Embryonic facial prominence (tissue), 1 donor: ENCODE results near the gene CD52.
"Not testable (repeated sequence)": the region's sequence is repeated elsewhere in the genome, so short reads cannot be mapped to it uniquely, and the experiment has no call there.

Experiments
- DNase-seq: peaks from one replicate; pipeline ENCODE4 v3.0.0-alpha.2; 2016; ENCODE audit errors: extremely low spot score

CD52 gene

DNA sequence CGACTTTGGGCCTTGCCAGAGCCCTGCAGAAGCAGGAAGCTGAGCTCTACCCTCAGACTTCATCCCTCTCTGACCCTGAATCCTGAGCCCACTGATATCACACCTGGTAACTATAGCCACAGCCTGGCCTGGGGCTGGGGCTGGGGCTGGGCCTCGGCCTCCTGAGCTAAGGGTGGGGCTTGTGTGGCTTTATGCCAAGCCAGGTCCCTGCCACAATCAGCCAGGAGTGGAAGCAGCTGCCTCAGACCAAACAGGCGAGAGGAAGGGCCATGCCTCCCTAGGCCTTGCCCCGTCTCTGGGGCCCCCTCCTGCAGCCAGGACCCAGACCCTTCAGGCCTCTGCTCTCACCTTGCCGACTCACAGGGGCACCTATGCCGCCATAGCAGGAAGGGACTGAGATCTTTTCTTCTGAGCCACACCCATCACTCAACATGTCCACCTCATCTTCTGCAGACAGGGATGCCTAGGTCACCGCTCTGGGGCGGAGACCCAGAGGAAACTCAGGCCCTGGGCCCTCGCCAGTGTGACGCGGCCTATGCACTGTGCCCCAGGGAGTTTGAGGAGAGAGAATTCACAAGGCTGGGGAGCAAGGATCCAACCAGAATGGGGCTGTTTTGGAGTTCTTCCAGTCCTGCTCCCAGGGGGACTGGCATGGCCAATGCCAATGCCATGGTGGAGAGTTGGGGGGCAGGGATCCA is 17.0 kb upstream of the CD52 start:
- DNase-seq: no peak

DNA sequence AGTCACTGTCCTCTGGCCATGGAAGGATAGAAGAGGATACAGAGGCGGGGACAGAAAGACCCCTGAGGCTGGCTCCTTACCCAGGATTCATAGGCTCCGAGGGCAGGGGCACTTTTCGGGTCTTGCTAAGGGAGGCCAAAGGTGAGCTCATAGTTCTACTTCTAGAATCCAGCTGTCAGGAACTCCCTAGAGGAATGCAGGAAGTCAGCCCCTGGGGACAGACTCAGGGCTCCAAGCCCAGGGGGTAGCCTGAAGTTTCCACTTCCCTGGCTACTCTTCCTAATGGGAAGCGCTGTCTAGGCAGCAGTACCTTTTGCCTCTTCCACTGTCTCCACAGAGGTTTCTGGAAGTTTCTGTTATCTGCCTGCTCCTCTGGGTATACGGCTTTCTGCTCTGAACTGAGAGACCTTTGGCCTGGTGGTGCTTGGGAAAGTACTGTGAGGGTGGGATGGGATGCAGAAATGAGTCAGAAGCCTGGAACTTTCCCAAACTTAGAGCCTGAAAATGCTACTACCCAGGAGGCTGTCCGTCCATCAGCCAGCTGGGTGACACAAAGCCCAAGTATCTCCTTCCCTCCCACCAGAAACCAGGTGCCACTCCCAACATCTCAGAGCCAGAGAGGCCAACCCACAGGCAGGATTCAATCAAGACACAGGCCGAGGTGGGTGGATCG is 14.9 kb upstream of the CD52 start:
- no peak for DNase-seq

DNA sequence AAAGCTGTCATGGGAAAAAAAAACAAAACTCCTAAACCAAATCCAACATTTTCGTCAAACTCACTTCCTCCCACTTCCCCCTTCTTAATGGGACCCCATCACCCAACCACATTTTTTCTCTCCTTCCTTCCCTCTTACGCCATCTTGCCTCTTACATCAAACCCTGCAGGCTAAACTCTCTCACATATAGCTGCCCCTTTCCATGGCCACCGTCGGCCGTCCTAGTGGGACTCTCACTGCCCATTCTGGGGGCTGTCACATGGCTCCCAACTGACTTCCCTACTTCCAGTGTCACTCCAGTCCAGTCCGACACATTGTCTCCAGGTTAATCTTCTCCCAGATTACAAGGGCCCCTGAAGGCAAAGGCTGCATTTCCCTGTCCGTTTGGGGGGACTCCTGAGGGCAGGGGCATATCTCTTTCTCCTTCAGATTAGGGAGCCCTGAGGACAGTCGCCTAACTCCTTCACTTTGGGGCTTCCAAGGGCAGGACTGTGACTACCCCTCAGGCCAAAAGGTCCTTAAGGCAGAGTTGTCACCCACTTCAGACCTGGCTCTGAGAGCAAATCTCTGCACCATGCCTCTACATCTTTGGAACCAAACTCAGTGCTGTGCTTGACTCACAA is 12.0 kb upstream of the CD52 start:
- no peak for DNase-seq

DNA sequence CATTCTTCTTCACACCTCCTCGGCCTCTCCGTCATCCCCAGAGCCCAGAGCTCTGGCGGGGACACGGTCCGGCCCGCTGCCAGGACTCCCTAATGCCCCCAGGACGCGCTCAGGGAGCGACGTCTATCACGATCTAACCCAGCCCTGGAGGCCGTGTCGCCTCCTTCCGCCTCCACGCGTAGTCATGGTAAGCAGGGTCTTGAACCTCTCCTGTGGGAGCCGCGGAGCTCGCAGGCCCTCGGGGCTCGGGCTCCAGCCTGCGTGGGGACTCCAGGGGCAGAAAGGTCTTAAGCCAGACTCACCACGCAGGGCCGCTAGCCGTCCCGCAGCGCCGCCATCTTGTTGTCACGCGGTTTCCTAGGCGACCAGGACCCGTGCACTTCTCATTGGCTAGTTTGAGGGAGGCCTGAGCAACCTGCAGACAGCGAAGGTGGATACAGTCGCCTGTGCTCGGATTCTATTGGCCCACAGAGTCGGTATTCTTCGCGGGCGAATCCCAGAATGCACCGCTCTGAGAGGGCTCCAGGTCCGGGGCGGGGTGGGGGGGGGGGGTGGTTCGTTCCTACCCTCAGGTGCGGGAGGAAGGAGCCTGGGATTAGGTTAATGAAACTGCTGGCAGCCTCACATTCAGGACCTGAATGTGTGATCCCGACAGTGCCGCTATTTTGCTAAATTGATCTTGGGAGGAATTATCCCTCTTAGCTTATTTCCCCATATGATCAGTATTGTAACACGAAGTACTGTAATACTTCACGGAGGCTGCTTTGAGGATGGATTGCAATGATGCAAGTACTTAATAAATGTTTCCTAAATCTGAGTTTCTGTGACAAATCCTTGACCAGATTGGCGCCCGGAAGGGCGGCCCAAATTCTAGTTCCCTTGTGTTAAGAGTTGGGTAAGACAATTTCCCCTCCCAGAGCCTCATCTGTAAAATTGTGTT is 11.2 kb upstream of the CD52 start, which contains the start of gene UBXN11:
TSS of gene UBXN11 (minus strand) at position 347 of the 940 bp plus-strand sequence. CDS start 3,753 bp downstream, outside the sequence.
- peak; percentile 91 for DNase-seq

DNA sequence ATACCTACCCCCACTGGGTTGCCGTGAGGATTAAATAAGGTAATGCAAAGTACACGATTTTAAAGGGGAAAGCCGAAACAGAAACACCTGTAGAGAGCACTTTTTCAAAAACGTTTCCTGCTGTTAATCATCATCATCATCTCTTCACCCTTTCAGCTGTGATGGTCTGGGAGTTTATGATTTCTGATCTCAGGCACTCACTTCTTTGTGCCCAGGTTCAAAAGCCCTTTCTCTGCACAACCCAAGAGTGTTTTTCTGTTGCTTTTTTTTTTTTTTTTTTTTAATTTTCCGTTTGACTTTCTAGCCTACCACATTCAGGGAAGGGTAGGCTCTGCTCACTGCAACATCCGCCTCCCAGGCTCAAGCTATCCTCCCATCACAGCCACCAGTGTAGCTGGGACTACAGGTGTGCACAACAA is 10.4 kb upstream of the CD52 start:
- no peak for DNase-seq

DNA sequence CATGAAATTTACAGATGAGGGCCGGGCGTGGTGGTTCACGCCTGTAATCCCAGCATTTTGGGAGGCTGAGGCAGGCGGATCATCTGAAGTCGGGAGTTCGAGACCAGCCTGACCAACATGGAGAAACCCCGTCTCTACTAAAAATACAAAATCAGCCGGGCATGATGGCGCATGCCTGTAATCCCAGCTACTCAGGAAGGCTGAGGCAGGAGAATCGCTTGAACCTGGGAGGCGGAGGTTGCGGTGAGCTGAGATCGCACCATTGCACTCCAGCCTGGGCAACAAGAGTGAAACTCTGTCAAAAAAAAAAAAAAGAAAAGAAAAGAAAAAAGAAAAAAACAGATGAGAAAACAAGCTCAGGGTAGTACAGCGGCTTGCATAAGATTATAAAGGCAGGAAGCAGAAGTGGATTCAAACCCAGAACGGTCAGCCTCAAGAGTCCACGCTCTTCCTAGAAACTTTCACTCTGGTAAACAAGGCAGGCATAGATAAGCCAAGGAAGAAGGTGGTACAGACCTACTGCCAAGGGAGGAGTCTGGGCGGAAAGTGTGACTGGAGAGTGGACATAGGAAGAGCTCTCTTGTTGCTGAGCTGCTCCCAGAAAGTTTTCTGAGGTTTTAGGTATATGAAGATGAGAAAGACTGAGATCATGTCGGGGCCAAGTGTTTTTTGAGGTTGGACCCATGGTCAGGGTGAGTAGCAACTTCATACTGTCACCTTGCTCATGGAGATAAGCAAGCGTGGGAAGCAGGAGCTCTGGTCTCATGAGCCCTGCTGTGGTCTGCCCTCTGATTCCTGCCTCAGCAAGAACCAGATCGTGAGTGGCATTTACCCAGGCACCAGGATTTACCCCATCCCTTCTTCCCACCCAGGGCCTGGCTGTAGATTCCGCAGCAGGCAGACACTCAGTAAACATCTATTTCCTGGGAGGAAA is 9.5 kb upstream of the CD52 start:
- DNase-seq: not testable (repeated sequence)

DNA sequence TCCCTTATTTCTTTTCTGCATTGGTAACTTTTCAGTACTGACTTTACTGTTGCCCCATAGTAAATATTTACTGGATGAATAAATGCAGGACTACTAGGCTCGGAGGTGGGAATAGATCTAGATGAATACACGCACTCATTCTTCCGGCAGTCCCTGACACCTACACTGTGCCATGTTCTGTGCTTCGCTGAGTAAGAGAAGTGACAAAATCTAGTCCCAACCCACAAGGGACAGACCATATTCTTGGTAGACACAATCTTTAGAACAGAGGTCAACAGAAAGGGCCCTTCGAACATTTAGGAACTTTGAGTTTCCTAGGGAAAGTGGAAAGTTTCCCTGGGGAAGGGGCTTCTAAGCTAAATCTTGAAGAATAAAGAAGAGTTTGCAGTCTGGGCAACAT is 3.3 kb upstream of the CD52 start:
- DNase-seq: no peak

DNA sequence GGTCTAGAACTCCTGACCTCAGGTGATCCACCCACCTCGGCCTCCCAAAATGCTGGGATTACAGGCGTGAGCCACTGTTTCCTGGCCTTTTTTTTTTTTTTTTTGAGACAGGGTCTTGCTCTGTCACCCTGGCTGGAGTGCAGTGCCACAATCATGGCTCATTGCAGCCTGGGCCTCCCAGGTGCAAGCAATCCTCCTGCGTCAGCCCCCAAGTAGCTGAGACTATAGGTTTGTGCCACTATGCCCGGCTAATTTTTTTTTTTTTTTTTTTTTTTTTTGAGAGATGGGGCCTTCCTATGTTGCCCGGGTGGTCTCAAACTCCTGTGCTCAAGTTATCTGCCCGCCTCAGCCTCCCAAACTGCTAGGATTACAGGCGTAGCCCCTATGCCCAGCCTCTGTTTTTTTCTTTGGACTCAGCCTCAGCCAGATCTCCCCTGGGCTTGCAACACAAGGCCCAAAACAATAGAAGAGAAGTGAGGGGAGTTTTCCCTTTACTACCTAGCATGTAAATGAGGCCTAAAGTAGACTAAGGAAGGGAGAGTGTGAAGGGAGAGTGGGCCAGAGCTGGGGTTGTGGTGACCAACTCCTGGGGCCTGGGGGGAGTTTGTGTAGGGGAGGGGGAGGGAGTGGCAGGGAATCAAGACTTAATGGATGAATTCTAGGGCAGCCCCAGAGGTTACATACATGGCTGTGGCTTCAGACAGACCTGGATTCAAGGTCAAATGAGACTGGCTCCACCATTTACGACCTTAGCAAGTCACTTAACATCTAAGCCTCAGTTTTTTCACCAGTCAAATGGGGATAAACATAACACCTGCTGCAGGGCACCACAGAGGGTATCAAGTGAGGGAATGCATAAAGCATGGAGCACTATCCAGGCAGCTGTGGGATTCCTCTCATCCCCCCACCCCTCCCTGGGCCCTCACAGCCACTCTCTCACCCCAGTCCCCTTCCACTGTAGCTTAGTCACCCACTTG is 1.6 kb upstream of the CD52 start:
- no peak for DNase-seq

DNA sequence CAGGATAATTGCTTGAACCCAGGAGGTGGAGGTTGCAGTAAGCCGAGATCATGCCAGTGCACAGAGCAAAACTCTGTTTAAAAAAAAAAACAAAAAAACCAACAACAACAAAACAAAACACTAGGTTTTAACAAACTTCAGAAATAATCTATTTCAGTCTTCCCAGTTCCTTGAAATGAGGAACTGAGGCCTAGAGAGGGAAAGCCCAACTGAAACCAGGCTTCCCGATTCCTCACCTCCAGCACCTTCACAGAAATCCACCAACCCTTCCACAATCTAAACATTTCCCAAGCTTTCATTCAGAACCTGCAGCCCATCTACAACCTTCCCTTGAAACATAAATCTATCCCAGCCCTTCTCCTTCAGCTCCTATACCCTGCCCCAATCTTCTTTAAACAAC is 612 bp upstream of the CD52 start:
- no peak for DNase-seq

DNA sequence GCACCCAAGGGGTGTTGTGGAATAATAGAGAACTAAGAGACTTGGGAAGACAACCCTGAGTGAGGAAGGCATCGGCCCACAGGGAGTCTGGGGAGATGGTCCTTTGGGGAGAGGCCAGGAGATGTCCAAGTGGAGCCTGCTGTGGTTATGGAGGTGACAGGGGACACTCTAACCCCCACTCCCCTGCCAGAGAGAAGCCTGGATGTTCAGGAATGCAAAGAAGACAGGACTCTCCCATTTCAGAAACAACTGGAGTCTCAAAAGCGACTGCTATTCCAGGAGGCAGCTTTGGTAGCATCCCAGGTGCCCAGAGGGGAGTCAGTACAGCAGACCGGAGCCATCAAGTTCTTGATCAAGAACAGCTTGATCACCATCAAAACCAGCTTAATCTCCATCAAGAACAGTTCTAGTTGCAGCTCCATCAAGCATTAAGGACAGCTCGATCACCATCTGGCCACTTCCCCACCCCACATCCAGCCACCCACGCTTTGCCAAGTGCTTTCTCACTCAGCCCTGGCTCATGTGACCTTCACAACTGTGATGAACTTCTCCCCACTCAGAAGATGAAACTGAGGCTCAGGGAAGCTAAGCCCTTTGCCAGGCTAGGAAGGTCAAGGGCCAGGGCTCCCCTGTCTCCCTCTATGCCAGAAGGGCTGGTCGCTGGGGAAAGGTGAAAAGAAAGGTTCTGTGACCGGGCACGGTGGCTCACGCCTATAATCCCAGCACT is 743 bp downstream of the CD52 start:
- no peak for DNase-seq

DNA sequence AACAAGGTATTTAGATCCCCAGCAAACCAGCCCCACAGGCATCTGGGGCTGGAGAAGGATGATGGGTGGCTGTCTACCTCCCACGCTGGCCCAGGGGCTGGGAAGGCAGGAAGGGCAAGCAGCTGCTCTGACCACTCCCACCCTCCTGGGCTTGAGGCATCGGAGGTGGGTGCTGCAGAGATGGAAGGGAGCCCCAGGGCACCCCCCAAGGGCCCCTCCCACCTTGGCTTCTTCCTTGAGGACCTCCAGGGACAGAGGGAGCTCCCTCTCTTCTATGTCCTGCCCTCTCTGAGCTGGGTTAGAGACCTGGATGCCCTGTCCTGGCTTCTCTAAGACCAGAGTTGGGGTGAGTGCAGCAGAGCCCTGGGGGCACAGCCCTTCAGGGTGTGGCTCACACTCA is 3.1 kb downstream of the CD52 start:
- no peak for DNase-seq

DNA sequence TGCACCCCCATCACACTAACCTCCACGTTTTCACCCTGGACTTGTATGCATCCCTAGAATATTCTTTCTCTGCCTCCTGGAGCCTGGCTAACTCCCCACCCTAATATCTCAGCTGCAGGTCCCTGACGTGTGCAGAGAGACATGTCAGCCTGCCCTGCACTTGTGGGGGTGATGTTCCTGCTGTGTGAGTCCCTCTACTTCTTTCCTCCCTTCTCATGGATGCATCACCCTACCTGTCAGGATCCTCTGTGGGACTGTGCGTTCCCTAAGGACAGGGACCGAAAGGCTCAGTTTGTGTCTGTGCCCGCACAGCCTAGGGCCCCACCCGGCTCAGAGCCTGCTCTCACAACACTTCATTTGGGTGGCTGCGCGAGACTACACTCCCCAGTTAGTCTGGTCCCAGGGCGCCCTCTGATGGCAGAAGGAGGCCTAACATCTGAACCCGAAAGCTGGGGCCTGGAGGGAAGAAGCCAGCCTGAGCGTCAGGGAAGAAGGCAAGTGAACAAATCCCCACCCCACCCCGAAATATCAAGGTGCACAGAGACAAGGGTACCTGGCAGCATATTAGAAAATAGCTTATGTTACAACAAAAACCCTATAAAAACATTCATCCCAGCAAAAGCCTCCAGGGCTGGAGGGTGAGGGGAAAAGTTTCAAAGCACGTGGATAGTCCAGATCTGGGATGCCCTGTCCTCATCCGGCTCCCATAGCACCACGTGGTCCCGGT is 3.7 kb downstream of the CD52 start:
- peak; percentile 53 for DNase-seq

DNA sequence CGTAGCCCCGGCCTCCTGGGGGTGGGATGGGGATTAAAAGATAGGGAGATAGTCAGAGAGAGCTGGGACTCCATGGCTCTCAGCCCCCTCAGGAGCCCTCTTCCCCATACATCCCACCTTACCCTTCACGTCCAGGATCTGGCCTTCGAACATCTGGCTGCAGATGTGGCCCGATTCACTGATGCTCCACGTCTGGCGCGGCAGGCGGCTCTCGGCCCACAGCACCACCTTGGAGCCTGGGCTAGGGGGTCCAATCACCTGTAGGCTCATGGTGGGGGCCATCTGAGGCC is 4.2 kb downstream of the CD52 start:
- no peak for DNase-seq

DNA sequence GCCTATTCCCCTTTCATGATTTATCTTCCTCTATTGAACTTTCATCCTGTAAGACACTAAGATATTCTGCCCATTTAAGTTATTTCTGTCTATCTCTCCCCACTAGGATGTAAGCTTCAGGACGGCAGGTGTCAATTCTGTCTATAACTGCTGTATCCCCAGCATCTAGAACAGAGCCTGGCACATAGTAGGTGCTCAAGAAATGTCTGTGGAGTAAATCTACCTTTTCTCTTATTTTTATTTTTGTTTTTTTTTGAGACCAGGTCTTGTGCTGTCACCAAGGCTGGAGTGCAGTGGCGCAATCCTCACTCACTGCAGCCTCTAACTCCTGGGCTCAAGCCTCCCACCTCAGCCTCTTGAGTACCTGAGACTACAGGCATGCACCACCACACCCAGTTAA is 5.6 kb downstream of the CD52 start:
- DNase-seq: no peak

DNA sequence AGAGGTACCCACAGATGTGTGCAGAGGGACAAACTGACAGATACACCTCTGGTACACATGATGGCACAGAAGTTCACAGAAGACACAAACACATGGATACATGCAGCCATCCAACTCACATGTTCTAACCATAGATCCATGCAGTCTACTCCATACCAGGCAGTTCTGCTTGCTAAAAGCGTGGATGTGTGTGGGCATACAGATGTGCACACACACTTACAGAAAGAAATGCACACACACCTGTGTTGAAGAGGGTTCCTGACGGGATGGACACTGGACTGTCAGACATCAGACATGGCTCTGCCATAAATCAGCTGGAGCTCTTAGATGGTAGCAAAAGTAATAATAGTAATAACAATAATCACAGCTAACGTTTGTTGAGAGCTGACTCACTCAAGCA is 6.8 kb downstream of the CD52 start:
- DNase-seq: no peak

DNA sequence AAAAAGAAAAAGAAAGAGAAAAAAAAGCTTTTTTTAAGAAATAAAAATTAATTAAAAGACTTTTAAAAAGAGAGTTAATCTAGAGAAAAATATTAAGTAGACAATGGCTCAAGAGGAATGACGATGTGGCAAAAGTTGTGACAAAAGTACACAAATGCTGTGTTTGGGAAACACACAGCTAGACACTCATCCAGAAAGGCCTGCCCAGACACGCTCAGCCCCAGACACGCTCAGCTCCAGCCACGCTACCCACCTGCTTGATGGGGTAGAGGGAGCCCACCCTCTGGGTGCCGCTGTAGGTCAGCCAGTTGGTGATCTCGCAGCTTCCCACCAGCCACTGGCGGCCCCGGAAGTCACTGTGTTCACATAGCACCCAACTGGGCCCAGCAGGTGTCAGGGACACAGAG is 10.2 kb downstream of the CD52 start:
- no peak for DNase-seq

DNA sequence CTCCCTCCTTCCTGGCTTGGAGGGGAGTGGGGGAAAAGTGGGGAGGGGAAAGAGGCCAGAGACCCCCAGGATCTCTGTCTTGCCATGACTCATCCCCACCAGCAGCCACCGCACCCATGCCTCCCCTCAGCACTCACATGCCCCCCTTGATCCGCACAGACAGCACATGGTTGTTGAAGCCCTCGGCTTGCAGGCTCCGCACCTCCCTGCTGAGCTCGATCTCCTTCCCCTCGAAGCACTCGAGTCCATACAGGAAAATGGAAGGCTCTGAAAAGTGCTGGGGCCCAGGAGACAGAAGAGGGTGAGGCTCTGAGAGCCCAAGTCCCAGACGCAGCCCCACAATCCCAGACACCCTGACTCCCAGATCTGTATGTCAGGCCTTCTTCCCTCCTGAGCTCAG is 10.8 kb downstream of the CD52 start:
- DNase-seq: no peak

DNA sequence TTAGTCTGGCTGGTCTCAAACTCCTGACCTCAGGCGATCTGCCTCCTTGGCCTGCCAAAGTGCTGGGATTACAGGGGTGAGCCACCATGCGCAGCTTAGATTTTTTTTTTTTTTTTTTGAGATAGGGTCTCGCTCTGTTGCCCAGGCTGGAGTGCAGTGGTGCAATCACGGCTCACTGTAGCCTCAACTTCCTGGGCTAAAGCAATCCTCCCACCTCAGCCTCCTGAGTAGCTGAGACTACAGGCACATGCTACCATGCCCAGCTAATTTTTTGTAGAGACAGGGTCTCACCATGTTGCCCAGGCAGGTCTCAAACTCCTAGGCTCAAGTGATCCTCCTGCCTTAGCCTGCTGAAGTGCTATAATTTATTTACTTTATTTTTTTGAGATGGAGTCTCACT is 11.6 kb downstream of the CD52 start:
- DNase-seq: not testable (repeated sequence)

DNA sequence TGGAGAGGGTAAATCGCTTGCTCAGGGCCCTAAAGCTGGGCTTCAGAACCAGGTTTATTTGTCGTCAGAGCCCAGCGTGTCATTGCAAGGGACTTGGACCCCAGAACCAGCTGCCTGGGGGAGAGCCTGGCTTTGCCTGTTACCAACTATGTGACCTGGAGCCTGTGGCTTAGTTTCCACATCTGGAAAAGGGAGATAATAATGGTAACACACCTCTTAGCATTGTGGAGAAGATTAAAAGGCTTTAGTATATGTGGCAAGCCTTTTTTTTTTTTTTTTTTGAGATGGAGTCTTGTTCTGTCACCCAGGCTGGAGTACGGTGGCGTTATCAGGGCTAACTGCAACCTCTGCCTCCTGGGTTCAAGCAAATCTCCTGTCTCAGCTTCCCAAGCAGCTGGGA is 12.5 kb downstream of the CD52 start:
- DNase-seq: no peak
